IMR-90 (cell line): ENCODE data around the gene FAAH2. TPM values are rescaled to one million over a fixed set of nuclear protein-coding genes. Genes with fewer than 3 reads are reported as not detected.

Experiments used
- ATAC-seq: fragments of 200-7000 bp; cut with Tn5 transposase; 2 replicates; pipeline ENCODE4 v1.9.1; 2020; ENCODE audit warnings: low read depth, mild to moderate bottlenecking, moderate library complexity
- BruUV-seq: library from RNA; stranded (reverse); fragments of 400-500 nt; replicated peaks from 2 replicates; lab custom pipeline; 2021; lab: Mats Ljungman, UMichigan
- CTCF ChIA-PET: fragments of 300-600 bp; formaldehyde crosslinking; extraction: SDS; loops from one replicate; lab custom pipeline; 2021; ENCODE audit warnings: antibody characterized with exemption; lab: Yijun Ruan, JAX
- POLR2A ChIA-PET: fragments of 300-600 bp; sonication (Branson Sonifier 250); formaldehyde crosslinking; loops from one replicate; lab custom pipeline; 2022; ENCODE audit warnings: antibody characterized with exemption; ENCODE audit not compliant: unreplicated experiment; lab: Charles Lee
- DNase-seq: peaks from one replicate; pipeline ENCODE4 v3.0.0; 2013
- H2AFZ ChIP-seq: replicated peaks from 2 replicates; pipeline ENCODE3; 2013; ENCODE audit warnings: low read length, mild to moderate bottlenecking; ENCODE audit not compliant: poor library complexity
- H2AK5ac ChIP-seq: 2 replicates; pipeline ENCODE4 v1.6.1; 2013; ENCODE audit warnings: low read depth, low read length, inconsistent platforms
- H2AK9ac ChIP-seq: replicated peaks from 2 replicates; pipeline ENCODE3; 2013; ENCODE audit warnings: mild to moderate bottlenecking, low read depth, low read length, moderate library complexity; ENCODE audit not compliant: poor library complexity
- H2BK120ac ChIP-seq: 2 replicates; pipeline ENCODE4 v1.6.1; 2013; ENCODE audit warnings: low read depth, low read length, inconsistent platforms
- H2BK15ac ChIP-seq: 3 replicates; pipeline ENCODE4 v1.6.1; 2013; ENCODE audit warnings: low read depth, low read length, inconsistent platforms
- H2BK20ac ChIP-seq: 2 replicates; pipeline ENCODE4 v1.6.1; 2013; ENCODE audit warnings: low read depth, mild to moderate bottlenecking, inconsistent platforms, low read length, moderate library complexity
- H2BK5ac ChIP-seq: 2 replicates; pipeline ENCODE4 v1.6.1; 2013; ENCODE audit warnings: mild to moderate bottlenecking, low read depth, low read length, inconsistent platforms; ENCODE audit not compliant: poor library complexity, severe bottlenecking
- H3K14ac ChIP-seq: replicated peaks from 2 replicates; pipeline ENCODE4 v1.6.1; 2013; ENCODE audit warnings: low read depth, low read length, inconsistent platforms
- H3K18ac ChIP-seq: 2 replicates; pipeline ENCODE4 v1.6.1; 2013; ENCODE audit warnings: low read depth, low read length, control low read depth
- H3K23ac ChIP-seq: 2 replicates; pipeline ENCODE4 v1.6.1; 2013; ENCODE audit warnings: low read depth, low read length, inconsistent platforms
- H3K27ac ChIP-seq: 2 replicates; pipeline ENCODE4 v1.5.1; 2013; ENCODE audit warnings: mild to moderate bottlenecking, control low read depth, low read length; ENCODE audit not compliant: insufficient read depth
- H3K27me3 ChIP-seq: 2 replicates; pipeline ENCODE4 v1.6.1; 2013; ENCODE audit warnings: low read length; ENCODE audit not compliant: control insufficient read depth, insufficient read depth
- H3K36me3 ChIP-seq: 2 replicates; pipeline ENCODE4 v1.6.1; 2013; ENCODE audit warnings: low read length, mixed read lengths; ENCODE audit not compliant: control insufficient read depth, insufficient read depth
- H3K4ac ChIP-seq: 2 replicates; pipeline ENCODE4 v1.6.1; 2013; ENCODE audit warnings: low read depth, low read length, inconsistent platforms
- H3K4me1 ChIP-seq: 2 replicates; pipeline ENCODE4 v1.6.1; 2013; ENCODE audit warnings: low read length, mixed read lengths; ENCODE audit not compliant: control insufficient read depth, insufficient read depth
- H3K4me2 ChIP-seq: 2 replicates; pipeline ENCODE4 v1.6.1; 2013; ENCODE audit warnings: low read depth, mild to moderate bottlenecking, control low read depth, low read length, moderate library complexity
- H3K4me3 ChIP-seq: 2 replicates; pipeline ENCODE4 v1.5.1; 2013; ENCODE audit warnings: low read depth, mild to moderate bottlenecking, control low read depth, low read length, moderate library complexity; ENCODE audit not compliant: insufficient read depth
- H3K56ac ChIP-seq: 2 replicates; pipeline ENCODE4 v1.6.1; 2013; ENCODE audit warnings: low read length, inconsistent platforms; ENCODE audit not compliant: insufficient read depth; ENCODE audit errors: extremely low read depth
- H3K79me1 ChIP-seq, 2 experiments: 2 replicates each; pipeline ENCODE4 v1.6.1; 2013; ENCODE audit warnings: low read length in 2 of 2, inconsistent platforms in 1 of 2, low read depth in 1 of 2
- H3K9ac ChIP-seq: 2 replicates; pipeline ENCODE4 v1.6.1; 2013; ENCODE audit warnings: low read depth, low read length, control low read depth
- H3K9me1 ChIP-seq: 2 replicates; pipeline ENCODE4 v1.6.1; 2013; ENCODE audit warnings: low read length, inconsistent platforms; ENCODE audit not compliant: insufficient read depth
- H3K9me3 ChIP-seq: 2 replicates; pipeline ENCODE4 v1.6.1; 2013; ENCODE audit warnings: low read length; ENCODE audit not compliant: control insufficient read depth, insufficient read depth
- H4K20me1 ChIP-seq: 2 replicates; pipeline ENCODE4 v1.6.1; 2013; ENCODE audit warnings: low read length, inconsistent platforms; ENCODE audit not compliant: insufficient read depth
- H4K5ac ChIP-seq: 2 replicates; pipeline ENCODE4 v1.6.1; 2013; ENCODE audit warnings: mild to moderate bottlenecking, low read depth, low read length, control low read depth
- H4K8ac ChIP-seq, 2 experiments: 2 replicates each; pipeline ENCODE4 v1.6.1; 2013; ENCODE audit warnings: low read depth in 2 of 2, low read length in 2 of 2, control low read depth in 1 of 2, inconsistent platforms in 1 of 2
- H4K91ac ChIP-seq: 2 replicates; pipeline ENCODE4 v1.6.1; 2013; ENCODE audit warnings: low read depth, low read length, inconsistent platforms; ENCODE audit not compliant: insufficient read depth
- BHLHE40 ChIP-seq: fragments of 150-350 bp; IDR thresholded peaks from 2 replicates; pipeline ENCODE4 v1.6.1; 2016; ENCODE audit warnings: mild to moderate bottlenecking, low read depth, low read length
- CEBPB ChIP-seq: IDR thresholded peaks from 2 replicates; pipeline ENCODE4 v1.6.1; 2012; ENCODE audit warnings: low read depth, low read length, improper control_type of control experiment
- CHD1 ChIP-seq: IDR thresholded peaks from 2 replicates; pipeline ENCODE4 v1.6.1; 2012; ENCODE audit warnings: low read depth, low read length, improper control_type of control experiment
- FOS ChIP-seq: fragments of 150-350 bp; IDR thresholded peaks from 2 replicates; pipeline ENCODE4 v1.6.1; 2016; ENCODE audit warnings: low read depth, low read length
- MAFK ChIP-seq: IDR thresholded peaks from 2 replicates; pipeline ENCODE4 v1.6.1; 2012; ENCODE audit warnings: low read depth, low read length, improper control_type of control experiment
- MAZ ChIP-seq: IDR thresholded peaks from 2 replicates; pipeline ENCODE4 v1.6.1; 2012; ENCODE audit warnings: low read depth, mild to moderate bottlenecking, low read length, improper control_type of control experiment, moderate library complexity, borderline replicate concordance
- MXI1 ChIP-seq: IDR thresholded peaks from 2 replicates; pipeline ENCODE4 v1.6.1; 2012; ENCODE audit warnings: low read depth, mild to moderate bottlenecking, low read length, moderate library complexity, borderline replicate concordance
- NFE2L2 ChIP-seq: fragments of 150-350 bp; IDR thresholded peaks from 2 replicates; pipeline ENCODE4 v1.6.1; 2016; ENCODE audit warnings: low read depth, mild to moderate bottlenecking, low read length
- POLR2A ChIP-seq: IDR thresholded peaks from 2 replicates; pipeline ENCODE4 v1.6.1; 2012; ENCODE audit warnings: mild to moderate bottlenecking, low read depth, low read length
- RAD21 ChIP-seq: IDR thresholded peaks from 2 replicates; pipeline ENCODE4 v1.6.1; 2012; ENCODE audit warnings: low read length, improper control_type of control experiment
- RCOR1 ChIP-seq: IDR thresholded peaks from 2 replicates; pipeline ENCODE4 v1.6.1; 2012; ENCODE audit warnings: mild to moderate bottlenecking, low read length, improper control_type of control experiment; ENCODE audit not compliant: insufficient replicate concordance
- RFX5 ChIP-seq: IDR thresholded peaks from 2 replicates; pipeline ENCODE4 v1.8.0; 2012; ENCODE audit warnings: low read depth, mild to moderate bottlenecking, low read length, moderate library complexity
- SMC3 ChIP-seq: fragments of 150-350 bp; IDR thresholded peaks from 2 replicates; pipeline ENCODE4 v1.6.1; 2016; ENCODE audit warnings: low read depth, mild to moderate bottlenecking, antibody characterized with exemption, low read length, moderate library complexity
- WGBS, 2 experiments: methylation state at CpG; one replicate each; pipeline versions ENCODE4 v1.1.5 to v1.1.7; 2013; ENCODE audit warnings: missing lambda C conversion rate in 2 of 2; ENCODE audit not compliant: insufficient read length in 1 of 2; ENCODE audit errors: extremely low coverage in 2 of 2; 5-methylcytosine and 5-hydroxymethylcytosine counted together
- dilution Hi-C: fragments of 300-500 bp; cut with HindIII; formaldehyde crosslinking; loops from one replicate; pipeline ENCODE4 v1.14.3; 2018; ENCODE audit warnings: low sequenced_read_pairs; ENCODE audit not compliant: unreplicated experiment
- in situ Hi-C: fragments of 300-500 bp; cut with MboI; formaldehyde crosslinking; loops from 3 replicates; pipeline ENCODE4 v1.14.3; 2019; ENCODE audit warnings: low sequenced_read_pairs, inconsistent platforms, mixed read lengths
- intact Hi-C: fragments of 100-400 bp; cut with micrococcal nuclease; formaldehyde crosslinking; loops from 2 replicates; pipeline ENCODE4 v1.10.0; 2022
- polyA plus RNA-seq, 3 experiments: library from polyadenylated mRNA; depleted of rRNA; stranded (reverse); fragments of >200 nt; gene quantifications; 2 replicates each; pipeline ENCODE4 v1.2.3, GENCODE V29; 2012; ENCODE audit warnings: low replicate concordance in 1 of 3
- total RNA-seq: library from RNA; depleted of rRNA; stranded (reverse); fragments of >200 nt; gene quantifications from 2 replicates; pipeline ENCODE4 v1.2.3, GENCODE V29; 2012
- TF ChIP-seq, protein P1 (sequence below): fragments of 150-350 bp; IDR thresholded peaks from 2 replicates; pipeline ENCODE4 v1.6.1; 2017; ENCODE audit warnings: mild to moderate bottlenecking, antibody characterized with exemption, low read length, low read depth
- TF ChIP-seq, protein P2 (sequence below): fragments of 150-350 bp; IDR thresholded peaks from 2 replicates; pipeline ENCODE4 v1.6.1; 2016; ENCODE audit warnings: low read depth, mild to moderate bottlenecking, low read length, moderate library complexity, borderline replicate concordance

The FAAH2 gene
- total and polyA plus RNA-seq, 2 of the 4 experiments (the other 2 are of a cell fraction): not detected

DNA sequence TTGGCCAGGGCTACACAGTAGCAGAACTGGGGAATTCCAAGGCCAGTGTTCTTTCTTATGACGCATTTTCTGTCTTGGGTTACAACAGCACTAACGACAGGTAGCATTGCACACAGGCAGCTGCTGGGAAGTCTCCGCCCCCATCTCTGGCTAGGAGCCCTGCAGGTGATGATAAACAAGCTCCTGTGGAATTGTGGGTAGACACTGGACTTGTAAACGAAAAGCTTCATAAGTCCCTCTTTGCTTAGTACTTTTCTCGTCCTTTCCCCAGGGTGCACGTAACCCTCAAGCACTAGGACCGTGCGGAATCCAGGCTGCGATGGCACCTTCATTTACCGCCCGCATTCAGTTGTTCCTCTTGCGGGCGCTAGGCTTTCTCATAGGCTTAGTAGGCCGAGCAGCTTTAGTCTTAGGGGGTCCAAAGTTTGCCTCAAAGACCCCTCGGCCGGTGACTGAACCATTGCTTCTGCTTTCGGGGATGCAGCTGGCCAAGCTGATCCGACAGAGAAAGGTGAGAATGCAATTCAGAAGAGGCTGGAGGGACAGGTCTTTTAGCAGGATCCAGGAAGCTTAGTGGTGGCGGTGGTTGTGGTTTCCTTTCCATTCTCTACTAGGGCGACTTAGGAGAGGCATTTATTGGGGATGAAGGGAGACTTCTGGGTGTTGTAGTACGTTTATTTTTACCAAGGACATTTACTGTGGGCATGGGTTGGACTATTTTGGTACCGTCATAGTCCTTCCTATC lies at the start of gene FAAH2 (continued):
- TF ChIP-seq, protein P1, sequence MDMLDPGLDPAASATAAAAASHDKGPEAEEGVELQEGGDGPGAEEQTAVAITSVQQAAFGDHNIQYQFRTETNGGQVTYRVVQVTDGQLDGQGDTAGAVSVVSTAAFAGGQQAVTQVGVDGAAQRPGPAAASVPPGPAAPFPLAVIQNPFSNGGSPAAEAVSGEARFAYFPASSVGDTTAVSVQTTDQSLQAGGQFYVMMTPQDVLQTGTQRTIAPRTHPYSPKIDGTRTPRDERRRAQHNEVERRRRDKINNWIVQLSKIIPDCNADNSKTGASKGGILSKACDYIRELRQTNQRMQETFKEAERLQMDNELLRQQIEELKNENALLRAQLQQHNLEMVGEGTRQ: no peak

DNA sequence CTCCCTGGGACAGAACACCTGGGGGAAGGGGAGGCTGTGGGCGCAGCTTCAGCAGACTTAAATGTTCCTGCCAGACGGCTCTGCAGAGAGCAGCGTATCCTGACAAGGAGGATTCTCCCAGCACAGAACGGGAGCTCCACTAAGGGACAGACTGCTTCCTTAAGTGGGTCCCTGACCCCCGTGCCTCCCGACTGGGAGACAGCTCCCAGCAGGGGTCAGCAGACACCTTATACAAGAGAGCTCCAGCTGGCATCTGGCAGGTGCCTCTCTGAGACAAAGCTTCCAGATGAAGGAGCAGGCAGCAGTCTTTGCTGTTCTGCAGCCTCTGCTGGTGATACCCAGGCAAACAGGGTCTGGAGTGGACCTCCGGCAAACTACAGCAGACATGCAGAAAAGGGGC lies 44.5 kb upstream of the FAAH2 start:
- Histone ChIP-seq H4K20me1 (no peaks in the 10 kb centered on the region), H2BK120ac (no peak overlapping the region)
- CTCF ChIA-PET: no interaction called here

More for the DNA sequence above, 44.5 kb upstream of the FAAH2 start:
- Histone ChIP-seq H2BK5ac (no peak overlapping the region), H2AK5ac (no peak overlapping the region), H2BK15ac (no peak overlapping the region), H3K9me3 (peaks cover 5% of the 10 kb centered on the region; the same call in 1 of the 2 replicates), H3K36me3 (no peaks in the 10 kb centered on the region), H3K56ac (no peak overlapping the region), H3K4me2 (no peak overlapping the region), H2AK9ac (no peak overlapping the region), H4K5ac (no peak overlapping the region), H3K23ac (no peak overlapping the region), H4K8ac (no peak overlapping the region), H3K14ac (no peak overlapping the region), H3K79me1 (no peaks in the 10 kb centered on the region), H2BK20ac (no peak overlapping the region), H3K9me1 (no peaks in the 10 kb centered on the region), H4K91ac (no peak overlapping the region), H3K27me3 (no peaks in the 10 kb centered on the region), H3K27ac (no peak overlapping the region), H3K4me1 (no peaks in the 10 kb centered on the region), H3K9ac (no peak overlapping the region), H3K18ac (no peak overlapping the region), H3K4me3 (no peak overlapping the region), H3K4ac (no peak overlapping the region), H2AFZ (no peak overlapping the region)
- BruUV-seq: no TSS peak
- intact Hi-C loops: no loop called here
- 50% methylated on average over 2 of the region's 7 CpGs; no CpG with 5 or more reads in 1 of the 2 experiments for WGBS, 2 experiments
- DNase-seq (no peak), ATAC-seq (no peak)
- TF ChIP-seq, protein P2, sequence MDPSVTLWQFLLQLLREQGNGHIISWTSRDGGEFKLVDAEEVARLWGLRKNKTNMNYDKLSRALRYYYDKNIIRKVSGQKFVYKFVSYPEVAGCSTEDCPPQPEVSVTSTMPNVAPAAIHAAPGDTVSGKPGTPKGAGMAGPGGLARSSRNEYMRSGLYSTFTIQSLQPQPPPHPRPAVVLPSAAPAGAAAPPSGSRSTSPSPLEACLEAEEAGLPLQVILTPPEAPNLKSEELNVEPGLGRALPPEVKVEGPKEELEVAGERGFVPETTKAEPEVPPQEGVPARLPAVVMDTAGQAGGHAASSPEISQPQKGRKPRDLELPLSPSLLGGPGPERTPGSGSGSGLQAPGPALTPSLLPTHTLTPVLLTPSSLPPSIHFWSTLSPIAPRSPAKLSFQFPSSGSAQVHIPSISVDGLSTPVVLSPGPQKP: no peak
- TF ChIP-seq SMC3 (no peak), MAFK (no peak), RCOR1 (no peak), CHD1 (no peak), MXI1 (no peak), RAD21 (no peak), FOS (no peak), RFX5 (no peak), BHLHE40 (no peak), POLR2A (no peak), CEBPB (no peak), MAZ (no peak), NFE2L2 (no peak)
- TF ChIP-seq, protein P1: no peak
- POLR2A ChIA-PET: no interaction called here
- in situ Hi-C loops: no loop called here
- dilution Hi-C loops: no loop called here
